ENCODE measurements around the gene STPG2.

The STPG2 gene

GRCh38 chr4:97990409-97990808 lies 152.9 kb downstream of the STPG2 start:
- Histone ChIP-seq H2BK12ac (ENCODE audit: low read length in 2 of 2) (no peak overlapping the region), H2AK5ac (ENCODE audit: low read length, severe bottlenecking) (no peak overlapping the region), H3K4me2 (ENCODE audit: low read length, poor library complexity, severe bottlenecking) (no peak overlapping the region), H3K27ac (ENCODE audit: low read length, poor library complexity, severe bottlenecking) (no peak overlapping the region), H4K8ac (ENCODE audit: low read length) (no peak overlapping the region), H3K18ac (ENCODE audit: low read depth in 1 of 2, low read length in 2 of 2) (no peak overlapping the region), H3K14ac (ENCODE audit: low read length in 2 of 2) (no peak overlapping the region), H3K79me1 (replicated peaks; ENCODE audit: low read length, poor library complexity, severe bottlenecking) (no peaks in the 10 kb centered on the region), H3K4ac (ENCODE audit: low read depth in 1 of 2, low read length in 2 of 2) (no peak overlapping the region), H3K4me3 (ENCODE audit: insufficient read depth in 1 of 2, low read depth in 1 of 2, low read length in 2 of 2) (no peak overlapping the region), H2BK15ac (ENCODE audit: low read depth, poor library complexity, severe bottlenecking) (no peak overlapping the region), H2BK120ac (ENCODE audit: low read depth, low read length) (no peak overlapping the region), H2AFZ (ENCODE audit: low read depth, low read length) (no peak overlapping the region), H3K9ac (ENCODE audit: low read length) (no peak overlapping the region), H2BK5ac (ENCODE audit: low read depth, low read length, poor library complexity, severe bottlenecking) (no peak overlapping the region), H4K91ac (ENCODE audit: low read length) (no peak overlapping the region), H3K36me3 (ENCODE audit: control insufficient read depth in 1 of 2, insufficient read depth in 2 of 2, low read depth in 1 of 2, low read length in 2 of 2) (no peaks in the 10 kb centered on the region), H3K23ac (ENCODE audit: low read length in 2 of 2) (no peak overlapping the region), H3K27me3 (ENCODE audit: control insufficient read depth in 1 of 2, insufficient read depth in 1 of 2, low read length in 2 of 2) (no peaks in the 10 kb centered on the region), H3K9me3 (ENCODE audit: control insufficient read depth, low read length) (peaks cover under 1% of the 10 kb centered on the region), H3K4me1 (ENCODE audit: control insufficient read depth, insufficient read depth, low read depth, low read length) (no peaks in the 10 kb centered on the region)
- no CpG with 5 or more reads among the region's 1 CpG for WGBS
- DNase-seq, result no peak

- no peak overlapping the region for H3K4me3 ChIP-seq (ENCODE audit: insufficient read depth in 1 of 2, low read depth in 1 of 2, low read length in 2 of 2)
- H3K9me3 ChIP-seq (ENCODE audit: control insufficient read depth, low read length), result no peaks in the 10 kb centered on the region
- DNase-seq, result peak; percentile 18
- no peak overlapping the region for H3K27ac ChIP-seq (ENCODE audit: low read length, poor library complexity, severe bottlenecking)
- H3K23ac ChIP-seq (ENCODE audit: low read length in 2 of 2), result no peak overlapping the region
- no peak overlapping the region for H2BK120ac ChIP-seq (ENCODE audit: low read depth, low read length)
- H3K9ac ChIP-seq (ENCODE audit: low read length), result no peak overlapping the region
- H2BK5ac ChIP-seq (ENCODE audit: low read depth, low read length, poor library complexity, severe bottlenecking), result no peak overlapping the region
- no peaks in the 10 kb centered on the region for H3K4me1 ChIP-seq (ENCODE audit: control insufficient read depth, insufficient read depth, low read depth, low read length)
- H2AK5ac ChIP-seq (ENCODE audit: low read length, severe bottlenecking), result no peak overlapping the region
- no peak overlapping the region for H2BK12ac ChIP-seq (ENCODE audit: low read length in 2 of 2)
- no peak overlapping the region for H4K8ac ChIP-seq (ENCODE audit: low read length)
- no CpG with 5 or more reads among the region's 2 CpGs for WGBS
- H3K4me2 ChIP-seq (ENCODE audit: low read length, poor library complexity, severe bottlenecking), result no peak overlapping the region
- H2BK15ac ChIP-seq (ENCODE audit: low read depth, poor library complexity, severe bottlenecking), result no peak overlapping the region
- H3K79me1 ChIP-seq (replicated peaks; ENCODE audit: low read length, poor library complexity, severe bottlenecking), result no peaks in the 10 kb centered on the region
- no peak overlapping the region for H3K14ac ChIP-seq (ENCODE audit: low read length in 2 of 2)
- H3K18ac ChIP-seq (ENCODE audit: low read depth in 1 of 2, low read length in 2 of 2), result no peak overlapping the region
- no peak overlapping the region for H4K91ac ChIP-seq (ENCODE audit: low read length)
- H2AFZ ChIP-seq (ENCODE audit: low read depth, low read length), result no peak overlapping the region
- H3K36me3 ChIP-seq (ENCODE audit: control insufficient read depth in 1 of 2, insufficient read depth in 2 of 2, low read depth in 1 of 2, low read length in 2 of 2), result no peaks in the 10 kb centered on the region
- no peak overlapping the region for H3K4ac ChIP-seq (ENCODE audit: low read depth in 1 of 2, low read length in 2 of 2)
- no peaks in the 10 kb centered on the region for H3K27me3 ChIP-seq (ENCODE audit: control insufficient read depth in 1 of 2, insufficient read depth in 1 of 2, low read length in 2 of 2)
These were observed 156.1 kb downstream of the STPG2 start for GRCh38 chr4:97987019-97987648.

- Histone ChIP-seq H3K4me3 (ENCODE audit: insufficient read depth in 1 of 2, low read depth in 1 of 2, low read length in 2 of 2) (no peak overlapping the region), H2BK120ac (ENCODE audit: low read depth, low read length) (no peak overlapping the region), H3K14ac (ENCODE audit: low read length in 2 of 2) (no peak overlapping the region), H3K4ac (ENCODE audit: low read depth in 1 of 2, low read length in 2 of 2) (no peak overlapping the region), H3K18ac (ENCODE audit: low read depth in 1 of 2, low read length in 2 of 2) (no peak overlapping the region), H4K91ac (ENCODE audit: low read length) (no peak overlapping the region), H3K36me3 (ENCODE audit: control insufficient read depth in 1 of 2, insufficient read depth in 2 of 2, low read depth in 1 of 2, low read length in 2 of 2) (no peaks in the 10 kb centered on the region), H2AK5ac (ENCODE audit: low read length, severe bottlenecking) (no peak overlapping the region), H3K4me1 (ENCODE audit: control insufficient read depth, insufficient read depth, low read depth, low read length) (no peaks in the 10 kb centered on the region), H2BK12ac (ENCODE audit: low read length in 2 of 2) (no peak overlapping the region), H2BK5ac (ENCODE audit: low read depth, low read length, poor library complexity, severe bottlenecking) (no peak overlapping the region), H3K9me3 (ENCODE audit: control insufficient read depth, low read length) (no peaks in the 10 kb centered on the region), H4K8ac (ENCODE audit: low read length) (no peak overlapping the region), H3K27ac (ENCODE audit: low read length, poor library complexity, severe bottlenecking) (no peak overlapping the region), H3K9ac (ENCODE audit: low read length) (no peak overlapping the region), H3K23ac (ENCODE audit: low read length in 2 of 2) (no peak overlapping the region), H2AFZ (ENCODE audit: low read depth, low read length) (no peak overlapping the region), H3K79me1 (replicated peaks; ENCODE audit: low read length, poor library complexity, severe bottlenecking) (no peaks in the 10 kb centered on the region), H3K27me3 (ENCODE audit: control insufficient read depth in 1 of 2, insufficient read depth in 1 of 2, low read length in 2 of 2) (no peaks in the 10 kb centered on the region), H3K4me2 (ENCODE audit: low read length, poor library complexity, severe bottlenecking) (no peak overlapping the region), H2BK15ac (ENCODE audit: low read depth, poor library complexity, severe bottlenecking) (no peak overlapping the region)
- DNase-seq, result no peak
- 49% methylated on average over 4 of the region's 5 CpGs for WGBS
These were observed 158.6 kb downstream of the STPG2 start for GRCh38 chr4:97984545-97985131.

- Histone ChIP-seq H2BK5ac (ENCODE audit: low read depth, low read length, poor library complexity, severe bottlenecking) (no peak overlapping the region), H2AFZ (ENCODE audit: low read depth, low read length) (no peak overlapping the region)
- 100% methylated on average over 1 of the region's 2 CpGs for WGBS
These were observed 164.3 kb downstream of the STPG2 start for GRCh38 chr4:97978791-97979488.

More at GRCh38 chr4:97978791-97979488, 164.3 kb downstream of the STPG2 start:
- no peak overlapping the region for H2BK12ac ChIP-seq (ENCODE audit: low read length in 2 of 2)
- H3K4me3 ChIP-seq (ENCODE audit: insufficient read depth in 1 of 2, low read depth in 1 of 2, low read length in 2 of 2), result no peak overlapping the region
- no peak overlapping the region for H3K4me2 ChIP-seq (ENCODE audit: low read length, poor library complexity, severe bottlenecking)
- H3K27me3 ChIP-seq (ENCODE audit: control insufficient read depth in 1 of 2, insufficient read depth in 1 of 2, low read length in 2 of 2), result no peaks in the 10 kb centered on the region
- no peak overlapping the region for H3K14ac ChIP-seq (ENCODE audit: low read length in 2 of 2)
- no peak overlapping the region for H4K8ac ChIP-seq (ENCODE audit: low read length)
- H3K27ac ChIP-seq (ENCODE audit: low read length, poor library complexity, severe bottlenecking), result no peak overlapping the region
- H2BK15ac ChIP-seq (ENCODE audit: low read depth, poor library complexity, severe bottlenecking), result no peak overlapping the region
- no peak overlapping the region for H2AK5ac ChIP-seq (ENCODE audit: low read length, severe bottlenecking)
- no peak for DNase-seq
- peaks cover 8% of the 10 kb centered on the region for H3K9me3 ChIP-seq (ENCODE audit: control insufficient read depth, low read length)
- H4K91ac ChIP-seq (ENCODE audit: low read length), result no peak overlapping the region
- no peak overlapping the region for H3K18ac ChIP-seq (ENCODE audit: low read depth in 1 of 2, low read length in 2 of 2)
- no peak overlapping the region for H3K23ac ChIP-seq (ENCODE audit: low read length in 2 of 2)
- no peak overlapping the region for H3K9ac ChIP-seq (ENCODE audit: low read length)
- no peaks in the 10 kb centered on the region for H3K36me3 ChIP-seq (ENCODE audit: control insufficient read depth in 1 of 2, insufficient read depth in 2 of 2, low read depth in 1 of 2, low read length in 2 of 2)
- H3K79me1 ChIP-seq (replicated peaks; ENCODE audit: low read length, poor library complexity, severe bottlenecking), result no peaks in the 10 kb centered on the region
- H2BK120ac ChIP-seq (ENCODE audit: low read depth, low read length), result no peak overlapping the region
- no peak overlapping the region for H3K4ac ChIP-seq (ENCODE audit: low read depth in 1 of 2, low read length in 2 of 2)
- H3K4me1 ChIP-seq (ENCODE audit: control insufficient read depth, insufficient read depth, low read depth, low read length), result no peaks in the 10 kb centered on the region
